NB4 (cell line): Measurements from ENCODE around the gene CUX1.
A peak's percentile ranks its signal among the peaks of the same experiment; 100 is the strongest.

ENCODE experiments used
- DNase-seq: peaks from one replicate; pipeline ENCODE4 v3.0.0; 2010; ENCODE audit warnings: low read depth
- H3K4me3 ChIP-seq: one replicate; pipeline ENCODE4 v1.5.1; 2011; ENCODE audit warnings: mild to moderate bottlenecking, low read depth, low read length, moderate library complexity
- CTCF ChIP-seq: IDR thresholded peaks from one replicate; pipeline ENCODE4 v1.5.1; 2012; ENCODE audit warnings: low read depth, low read length
- MAX ChIP-seq: IDR thresholded peaks from 2 replicates; pipeline ENCODE4 v1.6.1; 2011; ENCODE audit warnings: low read depth, low read length
- MYC ChIP-seq: IDR thresholded peaks from 2 replicates; pipeline ENCODE4 v1.6.1; 2011; ENCODE audit warnings: low read depth, low read length
- POLR2A ChIP-seq: IDR thresholded peaks from 2 replicates; pipeline ENCODE4 v1.6.1; 2011; ENCODE audit warnings: mild to moderate bottlenecking; ENCODE audit not compliant: insufficient read length; ENCODE audit errors: extremely low read depth

CUX1 gene

GRCh38 chr7:101857358-101857811, 40.0 kb downstream of the CUX1 start:
- no peak for DNase-seq
- peak overlapping the region; percentile 51 for H3K4me3 ChIP-seq
- no peak for TF ChIP-seq POLR2A

- DNase-seq: no peak
- TF ChIP-seq MAX: no peak
- no peak for TF ChIP-seq POLR2A
- no peak for TF ChIP-seq CTCF
- TF ChIP-seq MYC: no peak
These were observed 41.3 kb downstream of the CUX1 start for GRCh38 chr7:101858437-101859385.

GRCh38 chr7:101859411-101860106, 42.1 kb downstream of the CUX1 start:
- TF ChIP-seq POLR2A (no peak), MYC (no peak)
- no peak overlapping the region for H3K4me3 ChIP-seq
- no peak for DNase-seq

More at GRCh38 chr7:101858437-101859385, 41.3 kb downstream of the CUX1 start:
- H3K4me3 ChIP-seq: no peak overlapping the region

- TF ChIP-seq CTCF (no peak), MAX (no peak), POLR2A (no peak), MYC (no peak)
- no peak for DNase-seq
- H3K4me3 ChIP-seq: no peak overlapping the region
These were observed 43.1 kb downstream of the CUX1 start for GRCh38 chr7:101860316-101861217.

GRCh38 chr7:101861218-101861775, 43.9 kb downstream of the CUX1 start:
- DNase-seq: no peak
- H3K4me3 ChIP-seq: no peak overlapping the region
- TF ChIP-seq CTCF (no peak), MYC (no peak), MAX (no peak), POLR2A (no peak)
